Tibial artery (tissue), 4 donors: Measurements from ENCODE around the gene KRTAP5-8.

Experiments
- DNase-seq, 2 donors: peaks; one replicate each; pipeline ENCODE4 v3.0.0-alpha.2; 2019
- H3K27ac ChIP-seq, 2 donors: fragments of 200-600 bp; sonication (generic) in 1 of 2; 1 replicate in 1 of 2; 2 replicates in 1 of 2; pipeline ENCODE4 v1.5.1; 2018 to 2019; ENCODE audit warnings: mild to moderate bottlenecking in 1 of 2
- H3K27me3 ChIP-seq, 2 donors: fragments of 200-600 bp; sonication (generic) in 1 of 2; one replicate each; pipeline versions ENCODE4 v1.5.1 to v1.6.0; 2016 to 2019
- H3K36me3 ChIP-seq, 3 donors: fragments of 200-600 bp; sonication (generic) in 2 of 3; one replicate each; pipeline ENCODE4 v1.5.1; 2016 to 2019; ENCODE audit warnings: mild to moderate bottlenecking in 2 of 3
- H3K4me1 ChIP-seq, 4 donors: fragments of 200-600 bp; sonication (generic) in 2 of 4; 1 replicate in 3 of 4; 2 replicates in 1 of 4; pipeline ENCODE4 v1.5.1; 2016 to 2019
- H3K4me3 ChIP-seq, 2 donors: fragments of 200-600 bp; sonication (generic) in 1 of 2; 1 replicate in 1 of 2; 2 replicates in 1 of 2; pipeline ENCODE4 v1.5.1; 2018 to 2019; ENCODE audit warnings: mild to moderate bottlenecking in 2 of 2
- H3K9me3 ChIP-seq, 3 donors: fragments of 200-600 bp; sonication (generic) in 1 of 3; one replicate each; pipeline ENCODE4 v1.5.1; 2016 to 2019
- intact Hi-C: fragments of 100-400 bp; cut with DNase I; formaldehyde crosslinking; loops from one replicate; pipeline ENCODE4 v1.15.0; 2023; ENCODE audit warnings: low total_unique reads
- TF ChIP-seq, protein P1 (sequence below), 2 experiments: fragments of 200-600 bp in 1 of 2; fragments of 450-650 bp in 1 of 2; IDR thresholded peaks; one replicate each; pipeline ENCODE4 v1.5.1; 2017 to 2019; ENCODE audit warnings: antibody characterized with exemption in 2 of 2, mild to moderate bottlenecking in 1 of 2, moderate library complexity in 1 of 2

Gene KRTAP5-8

DNA sequence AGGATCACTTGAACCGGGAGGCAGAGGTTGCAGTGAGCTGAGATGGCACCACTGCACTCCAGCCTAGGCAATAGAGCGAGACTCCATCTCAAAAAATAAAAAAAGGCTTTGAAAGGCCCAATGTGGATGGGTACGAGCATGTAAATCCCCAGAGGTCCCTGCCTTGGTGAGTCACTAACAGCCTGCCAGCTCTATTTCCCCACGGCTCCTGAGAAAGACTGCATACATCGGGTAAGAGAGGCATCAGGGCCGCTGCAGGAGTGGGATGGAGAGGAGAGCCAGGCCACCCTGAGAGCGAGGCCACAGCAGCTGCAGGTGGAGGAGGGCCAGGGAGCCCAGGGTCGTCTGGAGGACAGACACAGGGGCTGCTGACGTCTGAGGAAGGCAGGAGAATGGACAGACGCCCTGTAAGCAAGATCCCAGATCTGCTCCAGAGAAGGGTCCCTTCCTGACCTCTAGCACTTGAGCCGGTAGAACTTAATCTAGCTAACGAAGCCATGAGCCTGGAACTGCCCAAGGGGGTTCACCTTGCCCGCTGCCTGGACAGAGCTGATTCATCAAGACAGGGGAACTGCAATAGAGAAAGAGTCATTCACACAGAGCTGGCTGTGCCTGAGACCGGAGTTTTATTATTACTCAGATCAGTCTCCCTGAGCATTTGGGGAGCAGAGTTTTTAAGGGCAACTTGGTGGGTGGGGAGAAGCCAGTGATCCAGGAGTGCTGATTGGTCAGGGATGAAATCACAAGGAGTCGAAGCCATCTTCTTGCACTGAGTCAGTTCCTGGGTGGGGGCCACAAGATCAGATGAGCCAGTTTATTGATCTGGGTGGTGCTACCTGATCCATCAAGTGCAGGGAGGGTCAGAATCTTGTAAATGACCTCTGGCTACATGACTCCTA lies 5.3 kb downstream of the KRTAP5-8 start:
- no peak overlapping the region for H3K27ac ChIP-seq
- peaks cover 0 to 11% of the 10 kb centered on the region in 2 donors for H3K27me3 ChIP-seq
- TF ChIP-seq, protein P1, sequence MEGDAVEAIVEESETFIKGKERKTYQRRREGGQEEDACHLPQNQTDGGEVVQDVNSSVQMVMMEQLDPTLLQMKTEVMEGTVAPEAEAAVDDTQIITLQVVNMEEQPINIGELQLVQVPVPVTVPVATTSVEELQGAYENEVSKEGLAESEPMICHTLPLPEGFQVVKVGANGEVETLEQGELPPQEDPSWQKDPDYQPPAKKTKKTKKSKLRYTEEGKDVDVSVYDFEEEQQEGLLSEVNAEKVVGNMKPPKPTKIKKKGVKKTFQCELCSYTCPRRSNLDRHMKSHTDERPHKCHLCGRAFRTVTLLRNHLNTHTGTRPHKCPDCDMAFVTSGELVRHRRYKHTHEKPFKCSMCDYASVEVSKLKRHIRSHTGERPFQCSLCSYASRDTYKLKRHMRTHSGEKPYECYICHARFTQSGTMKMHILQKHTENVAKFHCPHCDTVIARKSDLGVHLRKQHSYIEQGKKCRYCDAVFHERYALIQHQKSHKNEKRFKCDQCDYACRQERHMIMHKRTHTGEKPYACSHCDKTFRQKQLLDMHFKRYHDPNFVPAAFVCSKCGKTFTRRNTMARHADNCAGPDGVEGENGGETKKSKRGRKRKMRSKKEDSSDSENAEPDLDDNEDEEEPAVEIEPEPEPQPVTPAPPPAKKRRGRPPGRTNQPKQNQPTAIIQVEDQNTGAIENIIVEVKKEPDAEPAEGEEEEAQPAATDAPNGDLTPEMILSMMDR (IDR thresholded peaks at IDR 0.05), result no peak
- H3K9me3 ChIP-seq, result peaks cover 0 to 3% (median 0%) of the 10 kb centered on the region in 3 donors
- intact Hi-C loops, result no loop called here
- no peak overlapping the region for H3K4me3 ChIP-seq
- H3K4me1 ChIP-seq, result no peaks in the 10 kb centered on the region
- DNase-seq, result no peak
- H3K36me3 ChIP-seq, result no peaks in the 10 kb centered on the region

DNA sequence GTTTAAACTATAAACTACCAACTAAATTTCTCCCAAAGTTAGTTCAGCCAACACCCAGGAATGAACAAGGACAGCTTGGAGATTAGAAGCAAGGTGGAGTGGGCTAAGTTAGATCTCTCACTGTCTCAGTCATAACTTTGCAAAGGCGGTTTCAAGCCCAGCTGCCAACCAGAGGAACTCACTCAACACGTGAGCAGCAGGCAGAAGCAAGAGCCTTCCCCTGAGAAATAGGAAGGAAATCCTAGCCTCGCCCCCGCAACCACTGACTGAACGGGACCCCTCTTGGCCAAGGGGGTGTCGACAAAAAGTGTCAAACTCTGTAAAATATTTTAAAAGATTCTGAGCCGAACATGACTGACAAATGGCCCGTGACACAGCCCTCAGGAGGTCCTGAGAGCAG lies 6.0 kb downstream of the KRTAP5-8 start:
- no peak for DNase-seq
- Histone ChIP-seq H3K27ac (no peak overlapping the region), H3K9me3 (peaks cover 0 to 3% (median 0%) of the 10 kb centered on the region in 3 donors), H3K27me3 (peaks cover 0 to 14% of the 10 kb centered on the region in 2 donors), H3K4me3 (no peak overlapping the region), H3K4me1 (no peaks in the 10 kb centered on the region), H3K36me3 (no peaks in the 10 kb centered on the region)
- TF ChIP-seq, protein P1 (IDR thresholded peaks at IDR 0.05), result no peak
- intact Hi-C loops, result no loop called here

DNA sequence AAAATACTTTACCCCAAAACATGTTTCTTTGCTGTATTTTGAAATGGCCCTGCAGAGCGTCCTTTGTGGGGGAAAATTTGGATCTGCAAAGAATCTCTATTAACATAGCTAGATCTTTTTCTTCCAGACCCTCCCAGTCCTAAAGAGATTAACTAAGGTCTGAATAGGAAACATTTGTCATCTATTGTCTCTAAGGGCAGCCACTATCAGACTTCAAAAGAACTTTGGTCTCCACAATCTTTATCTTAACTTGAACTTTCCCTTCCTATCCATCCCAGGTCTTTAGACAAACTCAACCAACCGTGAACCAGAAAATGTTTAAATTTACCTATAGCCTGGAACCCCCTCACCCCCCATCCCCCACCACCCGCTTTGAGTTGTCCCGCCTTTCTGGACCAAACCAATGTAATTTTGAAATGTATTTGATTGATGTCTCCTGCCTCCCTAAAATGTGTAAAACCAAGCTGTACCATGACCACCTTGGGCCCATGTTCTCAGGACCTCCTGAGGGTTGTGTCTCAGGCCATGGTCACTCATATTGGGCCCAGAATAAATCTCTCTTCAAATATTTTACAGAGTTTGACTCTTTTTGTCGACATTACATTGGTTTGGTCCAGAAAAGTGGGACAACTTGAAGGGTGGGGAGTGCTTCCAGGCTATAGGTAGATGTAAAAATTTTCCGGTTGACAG lies 6.8 kb downstream of the KRTAP5-8 start:
- H3K4me1 ChIP-seq, result no peaks in the 10 kb centered on the region
- H3K36me3 ChIP-seq, result no peaks in the 10 kb centered on the region
- intact Hi-C loops, result no loop called here
- H3K27me3 ChIP-seq, result peaks cover 0 to 14% of the 10 kb centered on the region in 2 donors
- no peak for DNase-seq
- TF ChIP-seq, protein P1 (IDR thresholded peaks at IDR 0.05), result no peak
- H3K27ac ChIP-seq, result no peak overlapping the region
- H3K4me3 ChIP-seq, result no peak overlapping the region
- H3K9me3 ChIP-seq, result peaks cover 0 to 3% (median 0%) of the 10 kb centered on the region in 3 donors

DNA sequence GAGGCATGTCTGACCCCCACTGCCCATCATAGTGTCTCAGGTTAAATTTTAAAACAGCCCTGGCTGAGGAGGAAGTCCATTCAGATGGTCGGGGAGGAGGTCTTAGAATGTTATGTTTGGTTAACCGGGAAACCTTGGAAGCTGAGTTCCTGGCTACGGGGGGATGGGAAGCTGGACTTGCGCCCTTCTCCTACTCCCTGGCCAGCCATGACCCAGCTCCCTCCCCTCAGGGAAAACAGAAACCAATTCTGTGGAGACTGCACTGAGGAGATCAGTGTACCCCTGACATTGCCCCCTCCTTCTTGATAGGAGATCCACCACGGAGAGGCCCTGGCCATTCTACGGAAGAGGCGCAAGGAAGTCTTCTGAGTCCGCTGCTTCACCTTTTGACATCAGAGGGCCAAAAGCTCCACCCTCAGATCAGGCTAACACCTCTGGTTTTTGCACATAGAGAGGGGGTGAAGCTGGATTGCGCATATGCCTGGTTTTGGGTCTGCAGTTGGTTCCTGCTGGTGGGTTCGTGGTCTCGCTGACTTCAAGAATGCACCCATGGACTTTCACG lies 7.7 kb downstream of the KRTAP5-8 start:
- intact Hi-C loops, result no loop called here
- Histone ChIP-seq H3K4me3 (no peak overlapping the region), H3K36me3 (no peaks in the 10 kb centered on the region), H3K27me3 (peaks cover 0 to 14% of the 10 kb centered on the region in 2 donors), H3K9me3 (peaks cover 0 to 3% (median 0%) of the 10 kb centered on the region in 3 donors), H3K27ac (no peak overlapping the region), H3K4me1 (no peaks in the 10 kb centered on the region)
- TF ChIP-seq, protein P1 (IDR thresholded peaks at IDR 0.05), result no peak
- DNase-seq, result no peak

DNA sequence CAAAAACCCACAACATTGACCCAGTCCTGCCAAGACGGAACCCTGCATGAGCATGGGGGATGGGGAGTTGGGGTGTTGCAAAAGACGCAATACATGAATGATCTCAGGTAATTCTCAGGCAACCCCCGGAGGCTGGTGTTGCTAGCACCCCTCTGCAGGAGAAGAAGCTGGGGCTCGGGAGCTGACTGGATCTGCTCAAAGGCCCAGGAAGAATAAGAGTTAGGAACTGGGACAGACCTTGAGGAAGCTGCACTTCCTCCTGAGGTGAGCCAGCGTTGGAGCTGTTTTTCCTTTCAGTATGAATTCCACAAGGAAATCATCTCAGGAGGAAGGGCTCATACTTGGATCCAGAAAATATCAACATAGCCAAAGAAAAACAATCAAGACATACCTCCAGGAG lies 10.3 kb downstream of the KRTAP5-8 start, which contains the start of gene KRTAP5-9:
TSS of gene KRTAP5-9 (plus strand) at position 301 of the 400 bp plus-strand sequence. CDS start 238 bp downstream, outside the sequence.
- peaks cover 0 to 14% of the 10 kb centered on the region in 2 donors for H3K27me3 ChIP-seq
- H3K4me1 ChIP-seq, result no peaks in the 10 kb centered on the region
- TF ChIP-seq, protein P1 (IDR thresholded peaks at IDR 0.05), result no peak
- H3K9me3 ChIP-seq, result peaks cover 0 to 3% (median 0%) of the 10 kb centered on the region in 3 donors
- no peak for DNase-seq
- H3K27ac ChIP-seq, result no peak within 1 kb of the TSS
- intact Hi-C loops, result no loop called here
- H3K4me3 ChIP-seq, result no peak within 1 kb of the TSS
- no peaks in the 10 kb centered on the region for H3K36me3 ChIP-seq
